OCI-LY1 (cell line): ENCODE measurements around the gene HLA-DQA1.

Experiments used
- H2AFZ ChIP-seq: fragments of 200-600 bp; sonication (generic), shearing (Covaris generic); 2 replicates; pipeline ENCODE4 v1.6.0; 2014; ENCODE audit warnings: antibody characterized with exemption, mild to moderate bottlenecking, low read length
- H3F3A ChIP-seq: fragments of 200-600 bp; sonication (generic), shearing (Covaris generic); 2 replicates; pipeline ENCODE4 v1.6.0; 2014; ENCODE audit warnings: mild to moderate bottlenecking, antibody characterized with exemption, low read length, moderate library complexity; ENCODE audit not compliant: insufficient read depth
- H3K27ac ChIP-seq: fragments of 200-600 bp; sonication (generic); 2 replicates; pipeline ENCODE4 v1.5.1; 2014; ENCODE audit warnings: low read length, mixed run types, mild to moderate bottlenecking, low read depth; ENCODE audit not compliant: poor library complexity, severe bottlenecking
- H3K27me3 ChIP-seq: fragments of 200-600 bp; sonication (generic); 2 replicates; pipeline ENCODE4 v1.6.0; 2014; ENCODE audit warnings: antibody characterized with exemption, mild to moderate bottlenecking, low read length, moderate library complexity; ENCODE audit not compliant: insufficient read depth
- H3K36me3 ChIP-seq: fragments of 200-600 bp; sonication (generic); 2 replicates; pipeline ENCODE4 v1.6.1; 2014; ENCODE audit warnings: mild to moderate bottlenecking, antibody characterized with exemption, low read length, moderate library complexity, mixed read lengths; ENCODE audit not compliant: insufficient read depth
- H3K4me1 ChIP-seq: fragments of 200-600 bp; sonication (generic); 2 replicates; pipeline ENCODE4 v1.5.1; 2014; ENCODE audit warnings: mild to moderate bottlenecking, low read length, moderate library complexity; ENCODE audit not compliant: insufficient read depth, severe bottlenecking
- H3K4me2 ChIP-seq: fragments of 200-600 bp; sonication (generic), shearing (Covaris generic); 2 replicates; pipeline ENCODE4 v1.6.1; 2014; ENCODE audit warnings: low read length
- H3K4me3 ChIP-seq: fragments of 200-600 bp; sonication (generic); 2 replicates; pipeline ENCODE4 v1.5.1; 2014; ENCODE audit warnings: low read length, low read depth, mild to moderate bottlenecking, mixed read lengths; ENCODE audit not compliant: poor library complexity, severe bottlenecking
- H3K79me2 ChIP-seq: fragments of 200-600 bp; shearing (Covaris generic); 2 replicates; pipeline ENCODE4 v1.6.1; 2016; ENCODE audit warnings: mixed run types, low read length, mixed read lengths; ENCODE audit not compliant: insufficient read depth
- H3K9ac ChIP-seq: fragments of 200-600 bp; sonication (generic), shearing (Covaris generic); 2 replicates; pipeline ENCODE4 v1.6.1; 2014; ENCODE audit warnings: mild to moderate bottlenecking, low read length, mixed read lengths
- H3K9me2 ChIP-seq: fragments of 200-600 bp; sonication (generic), shearing (Covaris generic); 2 replicates; pipeline ENCODE4 v1.6.1; 2014; ENCODE audit warnings: low read depth, mild to moderate bottlenecking, low read length, mixed read lengths
- H3K9me3 ChIP-seq: fragments of 200-600 bp; shearing (Covaris generic); 2 replicates; pipeline ENCODE4 v1.6.1; 2014; ENCODE audit warnings: low read length, mixed read lengths
- H4K20me1 ChIP-seq: fragments of 200-600 bp; sonication (generic), shearing (Covaris generic); 2 replicates; pipeline ENCODE4 v1.6.0; 2016; ENCODE audit warnings: mild to moderate bottlenecking, low read length; ENCODE audit not compliant: insufficient read depth
- CTCF ChIP-seq: fragments of 200-600 bp; sonication (generic), shearing (Covaris generic); IDR thresholded peaks from 2 replicates; pipeline ENCODE4 v1.5.1; 2017; ENCODE audit warnings: mild to moderate bottlenecking, antibody characterized with exemption, low read length, moderate library complexity, mixed read lengths
- EZH2 ChIP-seq: fragments of 200-600 bp; sonication (generic), shearing (Covaris generic); IDR thresholded peaks from 2 replicates; pipeline ENCODE4 v1.8.0; 2017; ENCODE audit warnings: borderline replicate concordance, mixed run types, mild to moderate bottlenecking, antibody characterized with exemption, low read length, moderate library complexity, mixed read lengths

The HLA-DQA1 gene

GRCh38 chr6:32642720-32643106 lies 5.5 kb downstream of the HLA-DQA1 start:
- H3K79me2 ChIP-seq: no peaks in the 10 kb centered on the region
- no peaks in the 10 kb centered on the region for H3K9me2 ChIP-seq
- no peak overlapping the region for H3K27ac ChIP-seq
- TF ChIP-seq CTCF (no peak), EZH2 (no peak)
- no peak overlapping the region for H2AFZ ChIP-seq
- H3K9me3 ChIP-seq: no peaks in the 10 kb centered on the region
- no peaks in the 10 kb centered on the region for H3K27me3 ChIP-seq
- no peaks in the 10 kb centered on the region for H4K20me1 ChIP-seq
- no peaks in the 10 kb centered on the region for H3K36me3 ChIP-seq
- no peak overlapping the region for H3K4me2 ChIP-seq
- H3F3A ChIP-seq: no peaks in the 10 kb centered on the region
- H3K4me3 ChIP-seq: no peak overlapping the region
- peaks cover 3% of the 10 kb centered on the region for H3K4me1 ChIP-seq
- H3K9ac ChIP-seq: no peak overlapping the region

GRCh38 chr6:32643904-32644303 lies 6.7 kb downstream of the HLA-DQA1 start:
- H3K9me2 ChIP-seq: no peaks in the 10 kb centered on the region
- H3K9ac ChIP-seq: no peak overlapping the region
- H3K27ac ChIP-seq: no peak overlapping the region
- no peaks in the 10 kb centered on the region for H3F3A ChIP-seq
- TF ChIP-seq EZH2: no peak
- no peak for TF ChIP-seq CTCF
- no peak overlapping the region for H2AFZ ChIP-seq
- H3K27me3 ChIP-seq: no peaks in the 10 kb centered on the region
- no peaks in the 10 kb centered on the region for H3K79me2 ChIP-seq
- no peak overlapping the region for H3K4me2 ChIP-seq
- H3K9me3 ChIP-seq: no peaks in the 10 kb centered on the region
- H3K4me3 ChIP-seq: no peak overlapping the region
- H3K4me1 ChIP-seq: peaks cover 1% of the 10 kb centered on the region
- H3K36me3 ChIP-seq: no peaks in the 10 kb centered on the region
- no peaks in the 10 kb centered on the region for H4K20me1 ChIP-seq

GRCh38 chr6:32645047-32645703 lies 8.0 kb downstream of the HLA-DQA1 start:
- no peaks in the 10 kb centered on the region for H3K4me1 ChIP-seq
- H3K4me3 ChIP-seq: no peak overlapping the region
- H3K9me3 ChIP-seq: no peaks in the 10 kb centered on the region
- H2AFZ ChIP-seq: no peak overlapping the region
- H3K9me2 ChIP-seq: no peaks in the 10 kb centered on the region
- H3K27me3 ChIP-seq: no peaks in the 10 kb centered on the region
- no peak overlapping the region for H3K9ac ChIP-seq
- no peaks in the 10 kb centered on the region for H3K79me2 ChIP-seq
- H4K20me1 ChIP-seq: no peaks in the 10 kb centered on the region
- no peaks in the 10 kb centered on the region for H3F3A ChIP-seq
- H3K4me2 ChIP-seq: no peak overlapping the region
- no peaks in the 10 kb centered on the region for H3K36me3 ChIP-seq
- no peak overlapping the region for H3K27ac ChIP-seq
- TF ChIP-seq CTCF (no peak), EZH2 (no peak)
